Erythroblast (primary cell): ENCODE results near the gene DLG2.

Experiments
- GATA1 ChIP-seq: IDR thresholded peaks from 2 replicates; pipeline ENCODE4 v1.6.1; 2011; ENCODE audit warnings: low read depth, mild to moderate bottlenecking, control low read depth, low read length, moderate library complexity
- POLR2A ChIP-seq: IDR thresholded peaks from 2 replicates; pipeline ENCODE4 v1.6.1; 2011; ENCODE audit warnings: mild to moderate bottlenecking, low read length

DNA sequence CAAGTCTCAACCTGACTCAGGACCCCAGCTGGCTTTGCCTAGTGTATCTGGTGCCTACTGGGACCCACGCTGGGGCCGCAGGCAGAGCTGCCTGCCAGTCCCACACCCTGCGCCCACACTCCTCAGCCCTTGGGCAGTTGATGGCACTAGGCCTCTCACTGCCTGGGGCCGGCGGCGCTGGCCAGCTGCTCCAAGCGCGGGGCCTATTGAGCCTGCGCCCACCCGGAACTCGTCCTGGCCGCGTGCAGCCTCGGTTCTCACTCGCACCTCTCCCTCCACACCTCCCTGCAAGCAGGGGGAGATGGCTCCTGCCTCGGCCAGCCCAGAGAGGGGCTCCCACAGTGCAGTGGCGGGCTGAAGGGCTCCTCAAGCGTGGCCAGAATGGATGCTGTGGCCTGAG, 1432.4 kb downstream of the DLG2 start:
- no peak for TF ChIP-seq POLR2A
- TF ChIP-seq GATA1, result no peak
